ENCODE results near the gene FBRSL1. TPM values are rescaled to one million over a fixed set of nuclear protein-coding genes. Genes with fewer than 3 reads are reported as not detected.

FBRSL1 gene
- total and polyA plus RNA-seq, 9 donors, result 3.2 to 69.5 (median 32.2) TPM

DNA sequence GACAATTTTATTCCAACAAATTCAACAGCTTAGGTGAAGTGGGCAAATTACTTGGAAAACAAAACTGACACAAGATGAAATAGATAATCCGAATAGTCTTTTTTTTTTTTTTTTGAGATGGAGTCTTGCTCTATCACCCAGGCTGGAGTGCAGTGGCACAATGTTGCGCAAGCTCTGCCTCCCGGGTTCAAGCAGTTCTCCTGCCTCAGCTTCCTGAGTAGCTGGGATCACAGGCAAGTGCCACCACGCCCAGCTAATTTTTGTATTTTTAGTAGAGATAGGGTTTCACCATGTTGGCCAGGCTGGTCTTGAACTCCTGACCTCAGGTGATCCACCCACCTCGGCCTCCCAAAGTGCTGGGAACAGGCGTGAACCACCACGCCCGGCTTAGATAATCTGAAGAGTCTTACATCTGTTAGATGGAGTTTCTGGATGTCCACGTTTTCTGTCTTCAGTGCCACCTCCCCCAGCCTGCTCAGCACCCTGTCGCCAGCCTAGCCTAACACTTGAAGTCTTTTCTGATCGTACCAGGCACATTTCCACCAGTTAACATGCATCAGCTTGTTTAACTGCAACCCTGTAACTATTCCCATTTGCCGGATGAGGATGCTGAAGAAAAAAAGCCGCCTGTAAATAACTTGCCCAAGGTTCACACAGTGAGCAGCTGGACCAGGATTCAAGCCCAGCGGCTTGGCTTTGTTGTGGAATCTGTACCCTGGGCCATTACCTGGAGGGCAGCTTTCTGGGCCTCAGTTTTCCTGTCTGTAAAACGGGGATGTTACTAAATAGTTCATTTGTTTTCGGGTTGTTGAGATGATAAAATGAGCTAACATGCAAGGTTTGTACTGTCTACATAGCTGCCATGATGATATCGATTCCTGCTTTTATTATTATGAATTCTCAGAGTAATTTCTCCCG, 26.4 kb downstream of the FBRSL1 start:
- Histone ChIP-seq H3K27ac (no peak overlapping the region), H3K9me3 (no peaks in the 10 kb centered on the region)

DNA sequence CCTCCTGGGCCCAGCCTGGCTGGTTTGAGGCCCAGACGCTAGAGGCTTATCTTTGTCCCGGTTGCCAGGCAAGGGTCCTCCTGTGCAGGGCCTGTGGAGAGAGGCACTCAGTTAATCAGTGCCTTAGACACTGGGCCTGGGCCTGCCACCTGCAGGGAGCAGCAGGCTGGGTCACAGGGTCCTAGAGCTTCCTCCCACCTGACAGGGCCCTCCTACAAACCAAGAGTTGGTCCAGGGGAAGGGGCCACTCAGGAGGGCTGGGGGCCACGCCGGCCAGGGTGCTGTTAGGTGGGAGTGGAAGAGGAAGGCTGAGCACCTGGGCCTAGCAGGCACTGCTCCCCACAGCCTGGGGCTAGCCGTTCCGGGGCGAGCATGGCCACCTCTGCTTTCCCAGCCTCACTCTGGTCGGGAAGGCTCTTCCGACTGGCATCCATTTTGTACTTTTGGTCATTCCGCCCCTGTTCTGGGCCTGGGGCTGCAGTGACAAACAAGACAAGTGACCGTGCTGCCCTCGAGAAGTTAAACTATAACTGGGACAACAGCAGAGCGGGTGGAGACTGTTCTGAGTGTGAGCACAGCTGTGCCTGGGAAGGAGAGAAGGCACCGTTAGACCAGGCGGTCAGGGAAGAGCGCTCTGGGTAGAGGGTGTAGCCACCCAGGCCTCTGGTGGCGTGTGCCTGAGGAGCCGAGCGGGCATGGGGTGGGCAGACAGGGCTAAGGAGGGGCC, 27.2 kb downstream of the FBRSL1 start:
- H3K4me3 ChIP-seq, result no peak overlapping the region
- no peaks in the 10 kb centered on the region for H3K36me3 ChIP-seq
- intact Hi-C loops (cut with DNase I), result no loop called here
- H3K27ac ChIP-seq, result no peak overlapping the region
- 89 to 93% (median 89%) methylated on average over 19 of the region's 19 CpGs for WGBS, 3 donors
- TF ChIP-seq EP300 (IDR thresholded peaks at IDR 0.05) (no peak), POLR2A (IDR thresholded peaks at IDR 0.05) (no peak)
- TF ChIP-seq, protein P1, sequence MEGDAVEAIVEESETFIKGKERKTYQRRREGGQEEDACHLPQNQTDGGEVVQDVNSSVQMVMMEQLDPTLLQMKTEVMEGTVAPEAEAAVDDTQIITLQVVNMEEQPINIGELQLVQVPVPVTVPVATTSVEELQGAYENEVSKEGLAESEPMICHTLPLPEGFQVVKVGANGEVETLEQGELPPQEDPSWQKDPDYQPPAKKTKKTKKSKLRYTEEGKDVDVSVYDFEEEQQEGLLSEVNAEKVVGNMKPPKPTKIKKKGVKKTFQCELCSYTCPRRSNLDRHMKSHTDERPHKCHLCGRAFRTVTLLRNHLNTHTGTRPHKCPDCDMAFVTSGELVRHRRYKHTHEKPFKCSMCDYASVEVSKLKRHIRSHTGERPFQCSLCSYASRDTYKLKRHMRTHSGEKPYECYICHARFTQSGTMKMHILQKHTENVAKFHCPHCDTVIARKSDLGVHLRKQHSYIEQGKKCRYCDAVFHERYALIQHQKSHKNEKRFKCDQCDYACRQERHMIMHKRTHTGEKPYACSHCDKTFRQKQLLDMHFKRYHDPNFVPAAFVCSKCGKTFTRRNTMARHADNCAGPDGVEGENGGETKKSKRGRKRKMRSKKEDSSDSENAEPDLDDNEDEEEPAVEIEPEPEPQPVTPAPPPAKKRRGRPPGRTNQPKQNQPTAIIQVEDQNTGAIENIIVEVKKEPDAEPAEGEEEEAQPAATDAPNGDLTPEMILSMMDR (IDR thresholded peaks at IDR 0.05), result no peak
- H3K4me1 ChIP-seq (ENCODE audit: insufficient read depth), result no peaks in the 10 kb centered on the region
- DNase-seq, result no peak
- no peaks in the 10 kb centered on the region for H3K9me3 ChIP-seq
- no peaks in the 10 kb centered on the region for H3K27me3 ChIP-seq

More for the DNA sequence above, 26.4 kb downstream of the FBRSL1 start:
- Histone ChIP-seq H3K36me3 (no peaks in the 10 kb centered on the region), H3K27me3 (no peaks in the 10 kb centered on the region), H3K4me1 (ENCODE audit: insufficient read depth) (no peaks in the 10 kb centered on the region), H3K4me3 (no peak overlapping the region)
- intact Hi-C loops (cut with DNase I), result no loop called here
- WGBS, 3 donors, result 95 to 96% (median 96%) methylated on average over 18 of the region's 18 CpGs
- DNase-seq, result no peak
- TF ChIP-seq, protein P1 (IDR thresholded peaks at IDR 0.05), result no peak
- TF ChIP-seq POLR2A (IDR thresholded peaks at IDR 0.05) (no peak), EP300 (IDR thresholded peaks at IDR 0.05) (no peak)

DNA sequence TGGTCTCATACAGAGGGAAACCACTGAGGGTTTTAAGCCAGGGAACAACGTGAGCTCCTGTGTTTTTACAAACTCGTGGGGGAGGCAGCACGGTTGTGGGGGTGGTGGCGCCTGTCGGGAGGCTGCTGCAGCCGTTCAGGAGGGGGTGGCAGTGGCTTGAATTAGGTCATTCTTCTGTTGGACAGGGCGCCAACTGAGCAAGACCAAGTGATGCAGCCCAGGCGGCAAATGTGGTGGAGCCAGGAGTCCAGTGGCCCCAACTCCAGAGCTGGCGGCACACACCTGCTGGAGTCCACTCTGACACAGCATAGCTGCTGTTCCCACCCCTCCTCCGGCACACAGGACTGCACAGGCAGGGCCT, 27.8 kb downstream of the FBRSL1 start:
- intact Hi-C loops (cut with DNase I), result no loop called here
- no peak overlapping the region for H3K27ac ChIP-seq
- DNase-seq, result no peak
- no peaks in the 10 kb centered on the region for H3K36me3 ChIP-seq
- 60 to 76% (median 69%) methylated on average over 10 of the region's 10 CpGs for WGBS, 3 donors
- H3K9me3 ChIP-seq, result no peaks in the 10 kb centered on the region
- H3K4me3 ChIP-seq, result no peak overlapping the region
- no peaks in the 10 kb centered on the region for H3K27me3 ChIP-seq
- H3K4me1 ChIP-seq (ENCODE audit: insufficient read depth), result no peaks in the 10 kb centered on the region
- TF ChIP-seq, protein P1 (IDR thresholded peaks at IDR 0.05), result no peak
- TF ChIP-seq POLR2A (IDR thresholded peaks at IDR 0.05), result no peak
- no peak for TF ChIP-seq EP300 (IDR thresholded peaks at IDR 0.05)

DNA sequence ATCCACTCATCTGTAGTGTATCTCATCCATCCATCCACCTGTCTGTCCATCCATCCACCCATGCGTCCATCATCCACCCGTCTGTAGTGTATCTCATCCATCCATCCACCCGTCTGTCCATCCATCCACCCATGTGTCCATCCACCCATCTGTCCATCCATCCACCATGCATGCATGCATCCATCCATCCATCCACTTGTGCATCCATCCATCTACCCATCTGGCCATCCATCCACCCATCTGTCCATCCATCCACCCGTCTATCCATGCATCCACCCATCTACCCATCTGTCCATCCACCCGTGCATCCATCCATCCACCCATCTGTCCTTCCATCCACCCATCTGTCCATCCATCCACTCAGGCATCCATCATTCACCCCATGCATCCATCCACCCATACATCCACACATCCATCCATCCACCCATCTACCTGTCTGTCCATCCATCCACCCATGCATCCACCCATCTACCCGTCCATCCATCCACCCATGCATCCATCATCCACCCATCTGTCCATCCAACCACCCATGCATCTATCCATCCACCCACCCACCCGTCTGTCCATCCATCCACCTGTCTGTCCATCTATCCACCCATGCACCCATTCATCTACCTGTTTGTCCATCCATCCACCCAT, 28.5 kb downstream of the FBRSL1 start:
- no peak overlapping the region for H3K27ac ChIP-seq
- H3K4me3 ChIP-seq, result no peak overlapping the region
- intact Hi-C loops (cut with DNase I), result no loop called here
- 92 to 97% (median 96%) methylated on average over 7 of the region's 7 CpGs for WGBS, 3 donors
- TF ChIP-seq, protein P1 (IDR thresholded peaks at IDR 0.05), result no peak
- TF ChIP-seq EP300 (IDR thresholded peaks at IDR 0.05) (no peak), POLR2A (IDR thresholded peaks at IDR 0.05) (no peak)
- no peaks in the 10 kb centered on the region for H3K4me1 ChIP-seq (ENCODE audit: insufficient read depth)
- no peaks in the 10 kb centered on the region for H3K9me3 ChIP-seq
- DNase-seq, result no peak
- no peaks in the 10 kb centered on the region for H3K36me3 ChIP-seq
- H3K27me3 ChIP-seq, result no peaks in the 10 kb centered on the region

Measured in ovary (tissue), 9 donors.